ENCODE data around the gene SH3PXD2A. TPM values are rescaled to one million over a fixed set of nuclear protein-coding genes. Genes with fewer than 3 reads are reported as not detected.
"Not testable (repeated sequence)": the region's sequence is repeated elsewhere in the genome, so short reads cannot be mapped to it uniquely, and the experiment has no call there.

The SH3PXD2A gene
- polyA plus RNA-seq, 1 donor: 32.0 TPM

GRCh38 chr10:103666087-103666761, 189.2 kb downstream of the SH3PXD2A start:
- no peak for DNase-seq

DNA sequence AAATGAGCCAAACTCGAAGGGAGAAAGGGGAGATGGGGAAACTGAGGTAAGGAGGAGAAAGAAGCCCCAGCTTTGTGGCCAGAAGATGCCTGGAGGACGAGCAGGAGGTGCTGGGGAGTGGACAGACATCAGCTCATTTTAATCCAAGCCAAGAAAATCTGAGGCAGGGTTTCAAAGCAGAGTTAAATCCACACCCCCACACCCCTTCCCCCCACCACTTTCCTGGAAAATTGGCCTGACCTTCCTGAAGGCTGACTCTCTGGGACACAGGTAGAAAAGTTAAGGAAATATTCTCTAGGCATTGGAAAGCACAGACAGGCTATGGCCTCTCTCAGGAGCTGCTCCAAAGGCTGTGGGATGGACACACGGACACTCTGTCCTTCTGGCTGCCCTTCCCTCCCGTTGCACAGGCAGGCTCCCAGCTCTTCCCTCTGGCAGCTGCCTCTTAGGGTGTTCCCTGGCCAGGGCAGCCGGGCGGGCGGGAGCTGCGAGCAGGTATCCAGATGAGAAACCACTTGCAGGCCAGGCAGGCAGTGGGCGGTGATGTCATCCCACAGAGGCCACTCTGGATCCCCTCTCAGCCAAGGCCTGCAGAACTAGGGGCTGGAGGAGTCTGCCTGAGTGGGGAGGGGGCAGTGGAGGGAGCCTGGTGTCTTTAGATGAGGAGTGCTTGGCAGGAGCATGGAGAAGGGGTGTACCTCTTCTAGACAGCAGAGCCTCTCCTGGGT, 190.1 kb downstream of the SH3PXD2A start:
- DNase-seq: no peak

- no peak for DNase-seq
Measured at GRCh38 chr10:103663802-103664201, 191.6 kb downstream of the SH3PXD2A start.

- no peak for DNase-seq
Measured at GRCh38 chr10:103663236-103663635, 192.1 kb downstream of the SH3PXD2A start.

- not testable (repeated sequence) for DNase-seq
Measured at GRCh38 chr10:103662704-103663103, 192.7 kb downstream of the SH3PXD2A start.

DNA sequence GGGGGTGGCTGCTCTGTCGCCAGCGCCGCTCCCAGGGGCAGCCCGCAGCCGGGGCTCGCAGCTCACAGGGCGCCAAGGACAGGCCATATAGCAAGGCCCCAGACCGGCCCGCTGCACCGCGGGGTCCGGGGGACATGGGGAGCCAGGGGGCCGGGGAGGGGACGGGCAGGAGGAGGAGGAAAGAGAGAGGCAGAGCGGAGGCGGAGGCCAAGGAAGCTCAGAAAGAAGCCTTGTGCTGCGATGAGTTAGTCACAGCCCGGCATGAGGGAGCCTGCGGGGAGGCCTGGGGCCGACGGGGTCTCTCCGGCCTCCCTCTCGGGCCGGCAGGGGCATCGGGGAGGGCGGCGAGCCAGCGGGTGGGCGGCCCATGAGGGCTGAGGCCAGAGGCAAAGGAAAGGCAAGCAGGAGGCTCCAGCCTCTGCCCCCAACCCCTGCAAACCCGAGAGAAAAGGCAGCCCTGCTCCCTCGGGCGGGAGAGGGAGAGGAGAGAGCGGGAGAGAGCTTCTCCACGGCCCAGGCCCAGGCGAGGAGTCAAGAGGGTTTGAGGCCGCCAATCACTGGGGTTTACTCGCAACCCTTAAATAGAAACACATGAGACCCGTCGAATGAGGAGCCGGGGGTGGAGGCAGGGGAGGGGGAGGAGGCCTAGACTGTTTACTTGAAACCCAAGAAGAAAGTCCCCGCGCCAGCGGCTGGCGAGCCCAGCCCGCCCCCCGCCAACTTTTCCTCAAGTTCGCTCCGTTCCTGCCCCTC, 194.0 kb downstream of the SH3PXD2A start:
- DNase-seq: peak; percentile 92

GRCh38 chr10:103660364-103661197, 194.8 kb downstream of the SH3PXD2A start:
- DNase-seq: no peak

GRCh38 chr10:103659674-103660363, 195.6 kb downstream of the SH3PXD2A start:
- peak; percentile 86 for DNase-seq

DNA sequence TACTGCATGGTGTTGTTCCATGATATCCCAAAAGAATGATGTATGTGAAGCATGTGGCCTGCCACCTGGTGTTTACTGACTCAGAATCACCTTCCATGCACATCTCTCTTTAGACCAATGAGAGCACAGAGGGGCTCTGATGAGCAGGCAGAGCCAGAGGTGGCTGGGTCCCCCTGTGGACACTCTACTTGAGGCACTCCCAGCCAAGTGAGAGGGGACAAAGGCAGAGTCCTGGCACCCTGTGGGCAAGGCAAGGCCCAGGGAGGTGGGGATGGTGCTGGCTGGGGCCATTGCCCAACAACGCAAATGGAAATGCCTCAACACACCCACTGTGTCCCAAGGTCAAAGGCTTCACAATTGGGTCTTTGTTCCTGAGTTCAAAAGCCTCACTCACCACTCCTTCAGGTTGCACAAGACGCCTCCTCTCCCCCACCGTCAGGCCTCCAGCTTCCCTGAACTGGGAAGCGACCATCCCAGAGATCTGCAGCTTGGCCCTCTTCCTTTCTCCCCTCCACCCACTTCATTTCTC, 197.3 kb downstream of the SH3PXD2A start:
- no peak for DNase-seq

DNA sequence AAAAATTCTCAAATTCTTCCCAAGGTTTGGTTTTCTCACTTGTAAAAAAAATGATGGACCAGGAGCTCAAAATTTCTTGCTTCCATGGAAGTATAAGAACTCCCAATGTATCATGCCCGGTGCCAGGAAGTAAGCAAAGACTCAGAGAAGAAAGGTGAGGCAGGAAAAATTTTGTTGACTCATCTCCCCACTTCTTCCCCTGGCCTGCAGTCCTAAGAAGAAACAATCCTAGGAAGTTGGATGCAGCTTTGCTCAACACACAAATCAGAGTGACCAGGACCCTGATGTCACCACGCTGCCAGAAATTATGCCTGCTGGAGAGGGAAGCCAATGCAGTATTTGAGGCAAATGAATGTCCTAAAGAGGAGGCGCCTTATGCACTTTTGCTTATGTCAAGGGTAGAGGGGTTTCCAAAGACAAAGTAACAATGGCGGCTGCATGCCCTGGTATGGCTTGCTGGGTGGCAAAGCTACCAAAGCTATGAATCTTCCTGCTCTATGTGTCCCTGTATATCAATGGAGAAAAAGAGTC, 198.2 kb downstream of the SH3PXD2A start:
- DNase-seq: no peak

DNA sequence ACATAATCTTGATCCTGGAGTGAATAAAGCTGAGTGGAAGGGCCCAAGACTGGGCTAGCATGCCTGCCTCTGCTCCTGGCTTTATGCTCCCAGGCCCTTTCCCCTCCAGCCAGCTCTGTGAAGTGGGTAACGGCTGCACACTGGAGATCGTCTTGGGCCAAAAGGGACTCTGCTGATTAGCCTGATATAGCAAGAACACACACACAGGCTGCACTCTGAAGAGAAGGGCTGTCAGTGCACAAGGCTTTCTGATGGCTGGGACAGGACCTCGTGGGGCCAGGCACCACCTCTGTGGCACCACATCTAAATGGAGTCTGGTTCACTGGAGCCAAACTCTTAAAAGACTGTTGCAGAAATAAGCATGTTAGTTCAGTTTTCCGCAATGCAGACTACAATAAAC, 200.5 kb downstream of the SH3PXD2A start:
- no peak for DNase-seq

- DNase-seq: no peak
Measured at GRCh38 chr10:103653581-103654037, 201.8 kb downstream of the SH3PXD2A start.

GRCh38 chr10:103652599-103653281, 202.6 kb downstream of the SH3PXD2A start:
- DNase-seq: no peak

GRCh38 chr10:103651783-103652476, 203.4 kb downstream of the SH3PXD2A start:
- no peak for DNase-seq

GRCh38 chr10:103651333-103651732, 204.0 kb downstream of the SH3PXD2A start:
- no peak for DNase-seq

DNA sequence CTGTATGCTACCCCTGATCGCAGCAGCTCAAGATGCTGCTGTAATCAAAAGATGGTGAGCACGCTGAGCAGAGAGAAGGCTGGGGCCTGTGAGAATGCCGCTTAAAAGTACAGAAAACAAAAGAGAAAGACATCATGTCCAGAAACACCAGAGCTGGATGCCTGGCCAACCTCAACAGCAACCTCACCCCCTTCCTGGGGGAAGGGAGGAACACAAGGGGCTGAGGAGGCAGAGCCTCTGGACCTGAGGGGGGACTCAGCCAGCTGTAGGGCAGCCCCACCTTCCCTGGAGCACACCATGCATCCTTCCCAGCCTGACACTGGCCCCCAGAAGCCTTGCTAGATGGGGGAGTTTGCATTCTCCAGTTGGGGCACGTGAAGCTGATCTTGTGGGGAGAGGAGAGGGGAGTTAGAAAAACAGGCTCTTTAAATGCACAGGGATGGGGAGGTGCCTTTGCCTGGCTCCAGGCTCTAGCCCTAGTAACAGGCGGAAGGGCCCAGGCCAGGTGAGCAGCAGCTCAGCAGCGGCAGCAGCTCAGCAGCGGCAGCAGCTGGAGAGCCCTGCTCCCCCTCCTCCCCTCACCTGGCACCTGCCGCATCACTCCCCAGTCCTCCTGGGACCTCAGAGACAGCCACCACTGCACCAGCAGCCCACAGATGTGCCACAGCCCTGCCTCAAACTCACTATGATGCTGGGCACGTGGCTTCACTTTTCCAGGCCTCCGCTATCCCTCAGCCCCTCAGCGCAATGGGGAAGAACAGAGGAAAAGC, 205.5 kb downstream of the SH3PXD2A start:
- no peak for DNase-seq

GRCh38 chr10:103648636-103649532, 206.5 kb downstream of the SH3PXD2A start:
- no peak for DNase-seq

- DNase-seq: no peak
Measured at GRCh38 chr10:103648251-103648635, 207.1 kb downstream of the SH3PXD2A start.
